GF-D8 (cell line): ENCODE data around the gene OR2A12.
A peak's percentile ranks its signal among the peaks of the same experiment; 100 is the strongest.
"Not testable (repeated sequence)": the region's sequence is repeated elsewhere in the genome, so short reads cannot be mapped to it uniquely, and the experiment has no call there.

ENCODE experiments used
- DNase-seq: peaks from one replicate; lab custom pipeline; 2025; lab: John Stamatoyannopoulos, UW

The OR2A12 gene

DNA sequence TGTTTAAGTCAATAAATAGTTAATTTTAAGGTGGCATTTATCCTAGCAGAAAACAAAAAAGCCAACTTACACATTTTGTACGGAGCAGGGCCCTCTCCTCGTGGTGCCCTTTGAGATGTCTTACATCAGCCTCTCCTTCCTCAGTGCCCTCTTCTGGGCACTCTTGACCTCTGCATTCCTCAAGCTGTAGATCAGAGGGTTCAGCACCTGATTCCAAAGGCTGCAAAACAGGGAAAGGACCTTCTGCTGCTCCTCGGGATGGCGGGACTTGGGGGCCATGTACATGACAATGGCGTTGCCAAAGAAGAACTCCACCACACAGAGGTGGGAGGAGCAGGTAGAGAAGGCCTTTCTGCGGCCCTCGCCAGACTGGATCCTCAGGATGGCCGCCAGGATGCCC lies 32.3 kb downstream of the OR2A12 start:
- DNase-seq = no peak

DNA sequence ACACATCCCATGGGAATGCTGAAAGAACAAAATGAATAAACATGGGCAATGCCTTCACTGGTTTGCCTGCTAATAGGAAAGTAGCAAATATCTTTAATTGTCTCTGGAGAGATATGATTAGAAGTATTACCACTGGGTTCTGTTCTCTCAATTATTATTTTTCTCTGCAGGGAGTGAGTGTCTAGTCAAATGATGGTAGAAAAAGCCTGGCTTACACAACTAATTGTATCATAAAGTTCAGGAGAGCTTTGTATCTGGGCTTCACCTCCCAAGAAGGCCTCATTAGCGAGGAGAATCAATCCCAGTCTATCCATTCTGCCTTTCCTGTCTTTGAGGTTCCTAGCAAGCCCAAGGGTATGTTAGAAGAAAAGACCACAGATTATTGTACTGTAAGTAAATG lies 36.8 kb downstream of the OR2A12 start, which contains the start of gene OR2A14:
Gene OR2A14, plus strand, starts transcription at position 301 of the 400 bp plus-strand sequence. CDS start 5,937 bp downstream, outside the sequence.
- no peak for DNase-seq

DNA sequence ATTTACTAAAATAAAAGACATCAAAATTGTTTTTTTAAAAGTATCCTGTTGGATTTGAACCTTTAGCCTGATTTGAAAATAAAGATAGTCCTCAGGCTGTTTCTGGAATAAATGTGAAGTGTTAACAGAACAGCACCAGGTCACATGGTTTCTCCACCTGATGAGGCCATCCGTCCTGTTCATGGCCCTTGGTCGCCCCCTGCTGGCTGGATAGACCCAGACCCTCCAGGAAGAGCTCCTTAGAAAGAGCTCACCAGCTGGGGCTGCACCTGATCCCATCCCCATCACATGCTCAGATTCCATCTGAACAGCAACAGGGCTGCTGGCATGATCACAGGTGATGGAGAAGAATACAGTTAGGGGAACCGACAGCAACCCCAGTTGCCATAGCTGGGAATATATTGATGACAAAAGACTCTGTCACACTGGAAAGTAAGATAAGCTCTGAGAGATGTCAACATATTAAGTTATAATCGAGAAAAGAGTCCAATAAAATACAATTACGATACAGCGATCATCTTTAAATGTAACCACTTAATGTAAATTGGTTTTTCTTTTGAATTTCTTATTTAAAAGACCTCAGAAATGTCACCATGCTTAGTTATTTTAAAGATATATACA lies 41.7 kb downstream of the OR2A12 start:
- DNase-seq = peak; percentile 54

DNA sequence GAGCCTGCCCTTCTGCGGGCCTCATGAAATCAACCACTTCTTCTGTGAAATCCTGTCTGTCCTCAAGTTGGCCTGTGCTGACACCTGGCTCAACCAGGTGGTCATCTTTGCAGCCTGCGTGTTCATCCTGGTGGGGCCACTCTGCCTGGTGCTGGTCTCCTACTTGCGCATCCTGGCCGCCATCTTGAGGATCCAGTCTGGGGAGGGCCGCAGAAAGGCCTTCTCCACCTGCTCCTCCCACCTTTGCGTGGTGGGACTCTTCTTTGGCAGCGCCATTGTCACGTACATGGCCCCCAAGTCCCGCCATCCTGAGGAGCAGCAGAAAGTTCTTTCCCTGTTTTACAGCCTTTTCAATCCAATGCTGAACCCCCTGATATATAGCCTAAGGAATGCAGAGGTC lies 43.5 kb downstream of the OR2A12 start:
- DNase-seq = not testable (repeated sequence)

DNA sequence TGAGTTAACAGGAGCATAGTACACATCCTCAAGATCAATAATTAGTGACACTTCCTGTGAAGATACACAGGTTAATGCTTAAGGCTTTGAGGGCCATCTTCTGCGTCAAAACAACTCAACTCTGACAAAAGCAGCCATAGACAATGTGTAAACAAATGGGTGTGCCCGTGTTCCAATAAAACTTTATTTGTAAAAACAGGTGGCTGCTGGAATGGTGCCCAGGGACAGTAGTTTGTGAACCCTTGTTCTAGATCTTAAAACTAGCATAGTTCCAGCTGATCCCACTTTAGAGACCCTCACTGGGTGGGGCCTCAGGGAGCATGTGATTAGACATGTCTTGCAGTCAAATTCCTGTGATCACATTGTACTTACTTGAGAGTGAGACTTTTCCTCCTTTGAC lies 44.7 kb downstream of the OR2A12 start:
- DNase-seq = no peak

DNA sequence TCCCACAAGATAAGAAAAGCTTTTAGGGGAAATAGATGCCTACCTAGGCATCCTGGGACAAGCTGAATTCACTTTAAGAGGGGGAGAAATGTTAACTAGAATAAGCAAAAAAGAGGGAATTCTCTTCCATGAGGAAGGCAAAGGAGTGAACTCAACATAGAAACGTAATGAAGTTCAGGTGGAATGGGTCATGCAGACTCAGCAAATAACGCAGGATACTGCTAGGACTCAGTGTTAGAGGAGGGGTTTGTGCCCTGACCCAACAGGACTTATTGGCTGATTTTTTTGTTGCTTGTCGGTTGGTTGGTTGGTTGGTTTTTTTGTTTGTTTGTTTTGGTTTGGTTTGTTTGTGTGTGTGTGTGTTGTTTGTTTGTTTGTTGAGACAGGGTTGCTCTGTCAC lies 46.2 kb downstream of the OR2A12 start:
- DNase-seq = no peak

DNA sequence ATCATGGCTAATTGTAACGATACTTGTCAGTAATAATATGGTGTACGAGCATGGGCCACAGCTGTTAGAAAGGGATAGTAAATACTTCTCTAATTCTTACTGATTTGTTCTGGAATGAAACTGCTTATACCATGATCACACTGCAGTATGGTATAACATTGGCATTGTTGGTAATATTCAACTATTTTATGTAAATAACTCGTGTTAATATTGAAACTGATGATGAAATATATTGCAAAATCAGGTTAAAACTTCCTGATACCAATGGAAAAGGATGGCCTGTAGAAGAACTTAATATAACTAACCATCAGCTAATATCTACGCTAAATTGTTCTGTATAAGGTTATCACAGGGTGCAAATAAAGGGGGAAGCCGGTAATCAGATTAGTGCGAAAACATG lies 47.2 kb downstream of the OR2A12 start:
- DNase-seq = no peak

DNA sequence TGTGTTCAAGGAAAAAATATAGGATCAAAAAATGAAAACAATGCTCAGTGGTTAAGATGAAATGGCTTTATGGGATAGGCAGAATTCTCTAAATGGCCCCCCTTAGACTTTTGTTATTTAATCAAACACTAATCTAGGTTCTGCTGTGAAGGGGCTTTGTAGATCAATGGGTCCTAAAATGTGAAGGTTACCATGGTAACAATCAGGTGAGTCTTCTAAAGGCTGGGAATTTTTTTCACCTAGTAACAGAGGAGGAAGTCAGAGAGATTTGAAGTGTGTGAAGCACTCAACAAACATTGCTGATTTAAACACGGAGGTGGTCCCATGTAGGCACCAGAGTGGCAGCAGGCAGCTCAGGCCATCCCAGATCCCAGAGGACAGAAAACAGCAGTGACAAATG lies 48.0 kb downstream of the OR2A12 start:
- no peak for DNase-seq

DNA sequence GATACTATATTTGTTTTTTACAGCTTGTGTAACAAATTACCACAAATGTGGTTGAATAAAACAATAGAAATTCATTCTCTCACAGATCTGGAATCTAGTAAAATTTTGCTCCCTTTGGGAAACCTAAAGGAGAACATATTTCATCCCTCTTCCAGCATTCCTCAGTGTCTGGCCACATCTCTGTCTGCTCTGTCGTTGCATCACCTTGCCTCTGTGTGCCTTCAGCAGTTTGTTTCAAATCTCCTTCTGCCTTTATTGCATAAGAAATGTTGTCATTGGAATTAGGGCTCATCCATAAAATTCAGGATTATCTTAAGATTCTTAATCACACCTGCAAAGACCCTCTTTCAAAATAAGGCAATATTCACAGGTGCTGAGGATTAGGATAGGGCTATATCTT lies 51.4 kb downstream of the OR2A12 start:
- DNase-seq = no peak

DNA sequence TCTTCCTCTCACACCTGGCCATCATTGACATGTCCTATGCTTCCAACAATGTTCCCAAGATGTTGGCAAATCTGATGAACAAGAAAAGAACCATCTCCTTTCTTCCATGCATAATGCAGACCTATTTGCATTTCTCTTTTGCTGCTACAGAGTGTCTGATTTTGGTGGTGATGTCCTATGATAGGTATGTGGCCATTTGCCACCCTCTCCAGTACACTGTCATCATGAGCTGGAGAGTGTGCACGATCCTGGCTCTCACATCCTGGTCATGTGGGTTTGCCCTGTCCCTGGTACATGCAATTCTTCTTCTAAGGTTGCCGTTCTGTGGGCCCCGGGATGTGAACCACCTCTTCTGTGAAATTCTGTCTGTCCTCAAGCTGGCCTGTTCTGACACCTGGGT lies 56.1 kb downstream of the OR2A12 start:
- no peak for DNase-seq

DNA sequence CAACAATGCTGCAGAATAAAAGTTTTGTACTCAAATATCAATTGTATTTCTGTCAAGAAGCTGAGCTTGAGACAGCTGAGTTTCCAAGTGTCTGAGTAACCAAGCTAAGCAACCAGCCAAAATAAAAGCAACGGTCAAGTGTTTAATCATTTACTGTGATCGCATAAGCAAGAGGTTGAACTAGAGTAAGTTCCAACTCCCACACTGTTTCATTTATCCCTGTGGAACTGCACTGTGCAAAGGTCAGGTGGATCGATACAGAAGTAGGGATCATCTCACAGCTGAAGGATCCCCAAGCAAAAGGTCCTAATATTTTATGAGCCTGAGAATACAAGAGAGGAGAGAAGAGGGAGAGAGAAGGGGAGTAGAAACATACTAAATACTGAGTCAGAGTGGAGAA lies 58.3 kb downstream of the OR2A12 start:
- DNase-seq = no peak

DNA sequence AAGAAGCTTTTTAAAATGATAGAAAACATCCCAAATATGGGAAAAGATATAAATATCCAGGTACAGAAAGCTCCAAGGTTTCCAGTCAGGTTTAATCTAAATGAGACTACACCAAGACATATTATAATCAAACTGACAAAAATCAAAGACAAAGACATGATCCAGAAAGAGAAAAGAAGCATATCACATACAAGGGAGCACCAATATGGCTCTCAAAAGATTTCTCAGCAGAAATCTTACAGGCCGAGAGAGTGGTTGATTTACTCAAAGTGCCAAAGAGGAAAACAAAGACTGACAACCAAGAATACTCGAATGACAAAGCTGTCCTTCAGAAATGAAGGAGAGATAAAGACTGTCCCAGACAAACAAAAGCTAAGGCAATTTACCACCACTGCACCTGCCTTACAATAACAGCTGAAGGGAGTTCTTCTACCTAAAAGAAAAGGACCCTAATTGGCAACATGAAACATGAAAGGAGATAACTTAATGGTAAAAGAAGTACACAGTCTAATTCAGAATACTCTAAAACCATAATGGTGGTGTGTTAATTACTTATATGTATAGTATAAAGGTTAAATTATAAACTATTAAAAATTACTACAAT lies 62.2 kb downstream of the OR2A12 start:
- no peak for DNase-seq
